ENCODE measurements around the gene MT1G.
"Not testable (repeated sequence)": the region's sequence is repeated elsewhere in the genome, so short reads cannot be mapped to it uniquely, and the experiment has no call there.

The MT1G gene

GRCh38 chr16:56637814-56638750 lies 29.8 kb downstream of the MT1G start, which contains the start of gene MT1A:
MT1A (plus strand) TSS chr16:56638666; CDS start chr16:56638739, 73 bp downstream.
- no peak for DNase-seq (ENCODE audit: low read depth in 4 of 4, low spot score in 1 of 4)

GRCh38 chr16:56636616-56637413 lies 31.1 kb downstream of the MT1G start:
- no peak for DNase-seq (ENCODE audit: low read depth in 4 of 4, low spot score in 1 of 4)

- DNase-seq (ENCODE audit: low read depth in 4 of 4, low spot score in 1 of 4): no peak
Measured at GRCh38 chr16:56635441-56635967, 32.4 kb downstream of the MT1G start.

- no peak for DNase-seq (ENCODE audit: low read depth in 4 of 4, low spot score in 1 of 4)
Measured at GRCh38 chr16:56634715-56635440, 33.0 kb downstream of the MT1G start.

GRCh38 chr16:56633535-56633934 lies 34.3 kb downstream of the MT1G start:
- DNase-seq (ENCODE audit: low read depth in 4 of 4, low spot score in 1 of 4): no peak

GRCh38 chr16:56632848-56633365 lies 35.0 kb downstream of the MT1G start:
- no peak for DNase-seq (ENCODE audit: low read depth in 4 of 4, low spot score in 1 of 4)

- no peak for DNase-seq (ENCODE audit: low read depth in 4 of 4, low spot score in 1 of 4)
Measured at GRCh38 chr16:56632156-56632847, 35.6 kb downstream of the MT1G start, which contains the start of gene MT1M. MT1M (plus strand) TSS chr16:56632659; CDS start chr16:56632732, 73 bp downstream.

- DNase-seq (ENCODE audit: low read depth in 4 of 4, low spot score in 1 of 4): no peak
Measured at GRCh38 chr16:56631832-56632155, 36.1 kb downstream of the MT1G start.

GRCh38 chr16:56631197-56631596 lies 36.7 kb downstream of the MT1G start:
- DNase-seq (ENCODE audit: low read depth in 4 of 4, low spot score in 1 of 4): no peak

GRCh38 chr16:56630134-56630533 lies 37.7 kb downstream of the MT1G start:
- DNase-seq (ENCODE audit: low read depth in 4 of 4, low spot score in 1 of 4): no peak

- no peak for DNase-seq (ENCODE audit: low read depth in 4 of 4, low spot score in 1 of 4)
Measured at GRCh38 chr16:56629531-56629930, 38.3 kb downstream of the MT1G start.

GRCh38 chr16:56628486-56629350 lies 39.1 kb downstream of the MT1G start:
- no peak for DNase-seq (ENCODE audit: low read depth in 4 of 4, low spot score in 1 of 4)

- DNase-seq (ENCODE audit: low read depth in 4 of 4, low spot score in 1 of 4): no peak
Measured at GRCh38 chr16:56626685-56627084, 41.2 kb downstream of the MT1G start.

- no peak for DNase-seq (ENCODE audit: low read depth in 4 of 4, low spot score in 1 of 4)
Measured at GRCh38 chr16:56625943-56626654, 41.8 kb downstream of the MT1G start.

- DNase-seq (ENCODE audit: low read depth in 4 of 4, low spot score in 1 of 4): peak; percentile 32 to 59 (median 50)
Measured at GRCh38 chr16:56625140-56625942, 42.5 kb downstream of the MT1G start, which contains the start of gene MT1E. MT1E (plus strand) TSS chr16:56625781; CDS start chr16:56625852, 71 bp downstream.

- DNase-seq (ENCODE audit: low read depth in 4 of 4, low spot score in 1 of 4): no peak
Measured at GRCh38 chr16:56623637-56624036, 44.2 kb downstream of the MT1G start.

- not testable (repeated sequence) for DNase-seq (ENCODE audit: low read depth in 4 of 4, low spot score in 1 of 4)
Measured at GRCh38 chr16:56623184-56623583, 44.7 kb downstream of the MT1G start.

All from stimulated activated CD4-positive, alpha-beta T cell treated with anti-CD3 and anti-CD28 coated beads, Interleukin-1b, Interleukin-23, amount 100 ng/mL, for 24 hours (primary cell).